Choroid plexus epithelial cell (primary cell): ENCODE data around the gene CINP.
"Not testable (repeated sequence)": the region's sequence is repeated elsewhere in the genome, so short reads cannot be mapped to it uniquely, and the experiment has no call there.

ENCODE experiments used
- DNase-seq: peaks from one replicate; pipeline ENCODE4 v3.0.0-alpha.2; 2010; ENCODE audit warnings: low read depth
- H3K4me3 ChIP-seq: 2 replicates; pipeline ENCODE4 v1.5.1; 2011; ENCODE audit warnings: low read depth, mild to moderate bottlenecking, control low read depth, low read length, moderate library complexity
- TF ChIP-seq, protein P1 (sequence below): conservative IDR thresholded peaks from 2 replicates; pipeline ENCODE4 v1.5.1; 2011; ENCODE audit warnings: low read depth, mild to moderate bottlenecking, control low read depth, inconsistent platforms, low read length, moderate library complexity

The CINP gene

DNA sequence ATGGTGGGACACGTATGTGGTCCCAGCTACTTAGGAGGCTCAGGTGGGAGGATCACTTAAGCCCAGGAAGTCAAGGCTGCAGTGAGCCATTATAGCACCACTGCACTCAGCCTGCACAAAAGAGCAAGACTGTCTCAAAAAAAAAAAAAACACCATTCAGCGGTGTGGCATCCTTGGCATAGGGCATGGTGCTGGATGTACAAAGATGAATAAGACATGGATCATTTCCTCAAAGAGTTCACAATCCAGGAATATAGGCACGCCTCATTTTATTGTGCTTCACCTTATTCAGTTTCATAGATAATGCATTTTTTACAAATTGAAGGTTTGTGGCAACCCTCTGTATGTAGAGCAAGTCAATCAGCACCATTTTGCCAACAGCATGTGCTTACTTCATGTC lies 6.4 kb downstream of the CINP start:
- H3K4me3 ChIP-seq, result no peak overlapping the region
- TF ChIP-seq, protein P1, sequence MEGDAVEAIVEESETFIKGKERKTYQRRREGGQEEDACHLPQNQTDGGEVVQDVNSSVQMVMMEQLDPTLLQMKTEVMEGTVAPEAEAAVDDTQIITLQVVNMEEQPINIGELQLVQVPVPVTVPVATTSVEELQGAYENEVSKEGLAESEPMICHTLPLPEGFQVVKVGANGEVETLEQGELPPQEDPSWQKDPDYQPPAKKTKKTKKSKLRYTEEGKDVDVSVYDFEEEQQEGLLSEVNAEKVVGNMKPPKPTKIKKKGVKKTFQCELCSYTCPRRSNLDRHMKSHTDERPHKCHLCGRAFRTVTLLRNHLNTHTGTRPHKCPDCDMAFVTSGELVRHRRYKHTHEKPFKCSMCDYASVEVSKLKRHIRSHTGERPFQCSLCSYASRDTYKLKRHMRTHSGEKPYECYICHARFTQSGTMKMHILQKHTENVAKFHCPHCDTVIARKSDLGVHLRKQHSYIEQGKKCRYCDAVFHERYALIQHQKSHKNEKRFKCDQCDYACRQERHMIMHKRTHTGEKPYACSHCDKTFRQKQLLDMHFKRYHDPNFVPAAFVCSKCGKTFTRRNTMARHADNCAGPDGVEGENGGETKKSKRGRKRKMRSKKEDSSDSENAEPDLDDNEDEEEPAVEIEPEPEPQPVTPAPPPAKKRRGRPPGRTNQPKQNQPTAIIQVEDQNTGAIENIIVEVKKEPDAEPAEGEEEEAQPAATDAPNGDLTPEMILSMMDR, result no peak
- DNase-seq, result no peak

DNA sequence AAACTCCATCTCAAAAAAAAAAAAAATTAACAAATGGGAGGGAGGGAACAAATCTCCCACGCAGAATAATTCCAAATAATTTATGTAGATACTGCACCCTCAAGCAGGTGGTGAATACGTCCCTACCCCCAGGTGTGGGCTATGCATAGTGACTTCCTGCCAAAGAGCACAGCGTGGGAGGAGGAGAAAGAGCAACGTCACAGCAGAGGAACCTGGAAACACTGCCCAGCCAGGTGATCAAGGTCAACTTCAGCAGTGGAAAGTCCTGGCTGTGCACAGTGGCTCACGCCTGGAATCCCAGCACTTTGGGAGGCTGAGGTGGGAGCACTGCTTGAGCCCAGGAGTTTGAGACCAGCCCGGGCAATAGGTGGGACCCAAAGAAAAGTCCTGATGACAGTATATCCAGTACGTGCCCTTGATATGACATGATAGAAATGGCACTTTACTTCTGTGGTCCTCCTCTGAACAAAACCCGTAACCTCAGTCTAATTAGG lies 9.5 kb downstream of the CINP start:
- TF ChIP-seq, protein P1, result no peak
- H3K4me3 ChIP-seq, result no peak overlapping the region
- DNase-seq, result no peak

DNA sequence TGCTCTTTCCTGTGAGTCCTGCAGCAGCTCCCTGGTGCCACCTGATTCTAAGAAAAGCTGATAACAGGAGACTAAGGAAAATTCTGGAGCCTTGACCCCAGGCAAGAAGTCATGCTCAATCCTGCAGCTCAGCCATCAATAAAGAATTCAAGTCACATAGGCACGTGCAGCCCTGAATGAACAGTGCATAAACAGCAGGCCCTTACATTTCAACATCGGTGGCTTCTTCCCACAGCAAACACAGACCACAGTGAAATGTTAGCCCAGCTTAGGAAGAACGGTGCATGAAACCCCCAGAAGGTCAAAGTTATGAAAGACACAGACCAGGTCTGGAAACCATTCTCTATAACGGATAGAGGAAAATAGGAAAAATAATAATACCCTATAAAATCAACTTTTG lies 10.5 kb downstream of the CINP start:
- TF ChIP-seq, protein P1, result no peak
- DNase-seq, result peak; percentile 14
- H3K4me3 ChIP-seq, result no peak overlapping the region

DNA sequence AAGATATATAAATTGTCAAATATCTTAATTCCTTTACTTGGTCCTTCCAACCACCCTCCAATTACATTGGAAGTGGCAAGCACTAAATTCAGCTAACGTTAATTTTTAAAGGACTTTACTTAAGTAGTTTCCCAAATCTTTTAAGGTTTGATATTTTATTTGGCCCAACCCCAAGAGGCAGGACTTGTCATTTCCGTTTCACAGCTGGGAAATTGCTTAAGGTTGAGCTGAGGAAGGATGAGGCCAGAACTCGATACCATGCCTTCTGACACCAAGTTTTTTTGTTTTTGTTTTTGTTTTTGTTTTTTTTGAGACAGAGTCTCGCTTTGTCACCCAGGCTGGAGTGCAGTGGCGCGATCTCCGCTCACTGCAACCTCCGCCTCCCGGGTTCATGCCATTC lies 11.1 kb downstream of the CINP start:
- peak; percentile 79 for DNase-seq
- H3K4me3 ChIP-seq, result not testable (repeated sequence)

DNA sequence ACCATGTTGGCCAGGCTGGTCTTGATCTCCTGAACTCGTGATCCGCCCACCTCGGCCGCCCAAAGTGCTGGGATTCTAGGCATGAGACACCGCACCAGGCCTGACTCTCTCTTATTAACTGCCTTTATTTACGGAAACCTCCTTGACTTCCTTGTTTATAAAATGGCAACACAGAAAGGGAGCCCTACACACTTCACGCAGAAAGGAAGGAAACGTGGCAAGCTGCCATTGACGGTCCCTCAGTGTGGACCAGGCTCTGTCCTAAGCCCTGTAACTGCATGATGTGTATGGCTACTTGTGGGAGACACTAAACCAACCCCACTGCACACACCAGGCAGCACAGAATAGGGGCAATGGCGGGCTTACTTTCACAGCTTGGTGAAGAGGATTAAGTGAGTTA lies 11.7 kb downstream of the CINP start:
- no peak for DNase-seq
- TF ChIP-seq, protein P1, result no peak
- no peak overlapping the region for H3K4me3 ChIP-seq

DNA sequence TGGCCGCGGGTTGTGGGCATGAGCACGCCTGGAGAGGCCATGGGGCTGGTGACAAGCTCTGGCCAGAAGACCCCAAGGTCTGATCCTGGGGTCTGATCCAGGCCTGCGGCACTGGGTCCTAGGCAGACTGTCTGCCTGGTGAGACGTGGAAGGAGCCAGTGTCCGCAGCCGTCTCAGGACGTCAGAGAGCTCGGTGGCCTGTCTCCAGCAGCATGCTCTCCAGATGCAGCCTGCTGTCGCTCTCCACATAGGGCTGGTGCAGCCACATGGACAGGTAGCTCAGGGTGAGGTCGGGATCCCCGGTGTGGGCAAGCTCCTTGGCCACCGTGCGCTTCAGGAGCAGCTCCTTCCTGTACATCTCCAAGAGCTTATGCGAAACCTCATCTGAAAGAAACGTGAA lies 14.3 kb downstream of the CINP start:
- no peak for DNase-seq
- TF ChIP-seq, protein P1, result no peak
- no peak overlapping the region for H3K4me3 ChIP-seq

DNA sequence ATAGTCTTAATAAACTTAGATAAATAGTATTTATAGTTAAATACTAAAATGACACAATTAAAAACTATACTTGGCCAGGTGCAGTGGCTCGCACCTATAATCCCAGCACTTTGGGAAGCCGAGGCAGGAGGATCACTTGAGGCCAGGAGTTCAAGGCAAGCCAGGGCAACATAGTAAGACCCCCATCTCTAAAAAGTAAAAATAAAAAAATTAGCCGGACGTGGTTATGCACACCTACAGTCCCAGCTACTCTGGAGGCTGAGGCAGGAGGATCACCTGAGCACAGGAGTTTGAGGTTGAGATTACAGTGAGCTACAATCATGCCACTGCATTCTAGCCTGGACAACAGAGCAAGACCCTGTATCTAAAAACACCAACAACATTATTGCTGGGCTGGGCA lies 16.0 kb downstream of the CINP start:
- DNase-seq, result no peak
- TF ChIP-seq, protein P1, result no peak
- H3K4me3 ChIP-seq, result no peak overlapping the region

DNA sequence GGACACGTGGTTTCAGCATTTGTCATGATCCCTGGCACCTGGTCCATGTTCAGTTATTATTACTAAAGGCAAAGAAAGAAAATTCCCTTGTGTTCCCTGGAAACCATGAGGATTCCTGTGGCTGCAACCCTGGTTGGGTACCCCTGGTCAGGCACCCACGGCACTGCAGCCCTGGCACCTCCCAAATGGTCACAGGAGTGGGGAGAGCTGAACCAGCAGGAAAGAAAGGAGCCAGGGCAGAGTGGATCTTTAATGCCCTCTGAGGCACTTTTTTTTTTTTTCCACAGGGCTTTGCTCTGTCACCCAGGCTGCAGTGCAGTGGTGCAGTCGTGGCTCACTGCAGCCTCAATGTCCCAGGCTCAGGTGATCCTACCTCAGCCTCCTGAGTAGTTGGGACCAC lies 17.5 kb downstream of the CINP start:
- TF ChIP-seq, protein P1, result no peak
- DNase-seq, result no peak
- no peak overlapping the region for H3K4me3 ChIP-seq
